AG04450 (cell line): ENCODE results near the gene MT2A. TPM values are rescaled to one million over a fixed set of nuclear protein-coding genes. Genes with fewer than 3 reads are reported as not detected.
A peak's percentile ranks its signal among the peaks of the same experiment; 100 is the strongest.

ENCODE experiments used
- CTCF ChIA-PET: fragments of 300-600, 350-600 bp; formaldehyde crosslinking; extraction: SDS; loops from one replicate; lab custom pipeline; 2022; ENCODE audit warnings: antibody characterized with exemption, inconsistent platforms; lab: Charles Lee
- POLR2A ChIA-PET: fragments of 350-600 bp; formaldehyde crosslinking; extraction: SDS; loops from one replicate; lab custom pipeline; 2021; ENCODE audit warnings: antibody characterized with exemption, inconsistent platforms; lab: Yijun Ruan, JAX
- DNase-seq: peaks from one replicate; pipeline ENCODE4 v3.0.0-alpha.2; 2011; ENCODE audit warnings: low read depth, low spot score
- H3K27ac ChIP-seq: one replicate; pipeline ENCODE4 v1.5.1; 2012; ENCODE audit warnings: low read depth, low read length, control low read depth
- H3K27me3 ChIP-seq: one replicate; pipeline ENCODE4 v1.6.0; 2012; ENCODE audit warnings: low read length; ENCODE audit not compliant: control insufficient read depth, insufficient read depth
- H3K4me3 ChIP-seq: 2 replicates; pipeline ENCODE4 v1.5.1; 2011; ENCODE audit warnings: mild to moderate bottlenecking, low read depth, low read length, control low read depth
- H3K9me3 ChIP-seq: 2 replicates; pipeline ENCODE4 v1.5.1; 2012; ENCODE audit warnings: low read length; ENCODE audit not compliant: control insufficient read depth, insufficient read depth
- polyA plus RNA-seq: library from polyadenylated mRNA; depleted of rRNA; stranded (reverse); fragments of >200 nt; gene quantifications from 2 replicates; pipeline ENCODE4 v1.2.3, GENCODE V29; 2011; rRNA removed
- TF ChIP-seq, protein P1 (sequence below): IDR thresholded peaks from 2 replicates; pipeline ENCODE4 v1.5.1; 2011; ENCODE audit warnings: low read depth, low read length, control low read depth, inconsistent platforms

Gene MT2A
- polyA plus RNA-seq, 1 experiment: 82.6 TPM

DNA sequence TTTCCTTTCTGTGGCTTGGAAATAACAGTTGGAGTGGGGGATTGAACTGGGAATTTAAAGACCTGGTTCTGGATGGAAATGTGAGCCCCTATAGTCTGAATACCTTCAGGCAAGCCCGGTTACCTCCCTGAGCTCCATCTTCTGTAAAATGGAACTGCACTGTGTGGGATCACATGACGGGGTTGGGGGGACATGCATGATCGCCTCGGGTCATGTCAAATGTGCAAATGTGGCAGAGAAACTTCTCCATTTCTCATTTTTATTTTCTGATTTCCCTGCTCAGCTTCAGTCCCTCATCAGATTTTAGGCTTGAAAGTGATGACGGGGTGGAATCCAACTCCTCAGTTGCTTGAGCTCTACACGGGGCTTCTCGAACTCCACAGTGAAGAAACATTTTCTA lies 44.8 kb downstream of the MT2A start:
- DNase-seq: no peak
- H3K9me3 ChIP-seq: no peaks in the 10 kb centered on the region; the same call in 1 of the 2 replicates
- no peak overlapping the region for H3K27ac ChIP-seq
- H3K27me3 ChIP-seq: peaks cover 59% of the 10 kb centered on the region
- ChIA-PET POLR2A (no interaction called here), CTCF (no interaction called here)
- TF ChIP-seq, protein P1, sequence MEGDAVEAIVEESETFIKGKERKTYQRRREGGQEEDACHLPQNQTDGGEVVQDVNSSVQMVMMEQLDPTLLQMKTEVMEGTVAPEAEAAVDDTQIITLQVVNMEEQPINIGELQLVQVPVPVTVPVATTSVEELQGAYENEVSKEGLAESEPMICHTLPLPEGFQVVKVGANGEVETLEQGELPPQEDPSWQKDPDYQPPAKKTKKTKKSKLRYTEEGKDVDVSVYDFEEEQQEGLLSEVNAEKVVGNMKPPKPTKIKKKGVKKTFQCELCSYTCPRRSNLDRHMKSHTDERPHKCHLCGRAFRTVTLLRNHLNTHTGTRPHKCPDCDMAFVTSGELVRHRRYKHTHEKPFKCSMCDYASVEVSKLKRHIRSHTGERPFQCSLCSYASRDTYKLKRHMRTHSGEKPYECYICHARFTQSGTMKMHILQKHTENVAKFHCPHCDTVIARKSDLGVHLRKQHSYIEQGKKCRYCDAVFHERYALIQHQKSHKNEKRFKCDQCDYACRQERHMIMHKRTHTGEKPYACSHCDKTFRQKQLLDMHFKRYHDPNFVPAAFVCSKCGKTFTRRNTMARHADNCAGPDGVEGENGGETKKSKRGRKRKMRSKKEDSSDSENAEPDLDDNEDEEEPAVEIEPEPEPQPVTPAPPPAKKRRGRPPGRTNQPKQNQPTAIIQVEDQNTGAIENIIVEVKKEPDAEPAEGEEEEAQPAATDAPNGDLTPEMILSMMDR: no peak
- no peak overlapping the region for H3K4me3 ChIP-seq

DNA sequence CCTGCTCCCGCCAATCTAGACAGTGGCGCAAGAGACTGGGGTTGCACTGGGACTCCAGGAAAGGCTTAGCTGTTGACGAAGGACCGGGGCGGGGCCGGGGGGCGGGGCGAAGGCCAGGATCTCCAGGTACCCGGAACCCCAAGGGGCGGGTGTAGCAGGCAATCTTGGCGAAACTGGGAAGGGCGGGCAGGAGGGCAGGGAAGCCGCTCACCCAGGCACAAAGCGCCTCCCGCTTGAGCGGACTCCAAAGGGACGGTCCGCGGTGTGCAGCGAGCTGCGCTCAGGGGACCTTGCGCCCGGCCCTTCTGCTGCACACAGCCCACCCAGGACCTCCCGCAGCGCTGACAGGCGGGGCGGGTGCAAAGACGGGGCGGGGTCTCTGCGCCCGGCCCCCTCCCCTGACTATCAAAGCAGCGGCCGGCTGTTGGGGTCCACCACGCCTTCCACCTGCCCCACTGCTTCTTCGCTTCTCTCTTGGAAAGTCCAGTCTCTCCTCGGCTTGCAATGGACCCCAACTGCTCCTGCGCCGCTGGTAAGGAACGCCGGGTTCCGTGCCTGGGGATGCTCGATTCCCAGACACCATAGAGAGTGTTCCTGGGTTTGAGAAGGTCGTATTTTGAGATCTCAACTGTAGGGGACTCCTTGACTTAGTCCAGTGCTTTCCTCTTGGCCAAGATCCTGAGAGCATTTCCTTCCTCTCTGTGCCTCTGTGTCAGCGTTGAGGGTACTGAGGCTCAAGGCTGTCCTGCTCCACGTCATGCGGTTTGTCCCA lies 49.4 kb downstream of the MT2A start, which contains the start of gene MT1F:
Gene MT1F (plus strand): TSS at position 405 of the 772 bp plus-strand sequence. CDS start 100 bp downstream, at position 505.
- ChIA-PET CTCF (no interaction called here), POLR2A (interaction anchor here (1.0 kb wide), 1 partner anchor 32 kb away, joined by 3 read pairs; the partner anchor contains the start of gene MT1E)
- no peaks in the 10 kb centered on the region; the same call in 1 of the 2 replicates for H3K9me3 ChIP-seq
- TF ChIP-seq, protein P1: no peak
- no peak for DNase-seq
- no peak within 1 kb of the TSS for H3K27ac ChIP-seq
- H3K27me3 ChIP-seq: peaks cover 59% of the 10 kb centered on the region
- peak within 1 kb of the TSS; percentile 47 for H3K4me3 ChIP-seq

DNA sequence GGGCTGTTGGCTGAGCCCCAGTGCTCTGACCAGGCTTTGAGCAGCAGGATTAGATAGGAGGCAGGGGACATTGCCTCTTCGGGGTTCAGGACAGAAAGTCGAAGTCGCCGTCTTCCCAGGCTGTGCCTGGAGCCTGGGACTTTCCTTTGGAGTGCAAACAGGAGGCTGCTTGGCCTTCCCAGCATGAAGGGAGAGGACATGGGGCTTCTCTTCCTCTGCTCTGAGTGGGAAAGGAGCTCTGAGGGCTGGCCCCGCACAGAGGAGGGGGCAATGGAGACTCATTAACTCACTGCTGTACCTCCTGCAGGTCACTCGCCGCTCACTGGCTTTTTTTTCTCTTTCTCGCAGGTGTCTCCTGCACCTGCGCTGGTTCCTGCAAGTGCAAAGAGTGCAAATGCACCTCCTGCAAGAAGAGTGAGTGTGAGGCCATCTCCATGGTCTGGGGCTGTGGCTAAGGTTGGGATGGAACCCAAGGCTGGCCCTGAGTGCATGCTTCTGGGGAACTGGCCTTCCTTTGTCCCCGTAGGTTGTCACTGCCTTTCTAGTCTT lies 50.0 kb downstream of the MT2A start:
- Histone ChIP-seq H3K27ac (no peak overlapping the region), H3K9me3 (no peaks in the 10 kb centered on the region; the same call in 1 of the 2 replicates), H3K4me3 (peak overlapping the region; percentile 47), H3K27me3 (peaks cover 62% of the 10 kb centered on the region)
- POLR2A ChIA-PET: interaction anchor here (1.0 kb wide), 1 partner anchor 33 kb away, joined by 3 read pairs; the partner anchor contains the start of gene MT1E
- TF ChIP-seq, protein P1: no peak
- CTCF ChIA-PET: no interaction called here
- no peak for DNase-seq

Other genes with a start within 250 kb of the MT2A start
- 77.9 and 80.4 TPM in 2 replicates for gene AMFR, start 183.0 kb upstream of the MT2A start, polyA plus RNA-seq
- gene NUDT21, start 157.3 kb upstream of the MT2A start, polyA plus RNA-seq: 111 and 124 TPM in 2 replicates
- 65.5 and 89.0 TPM in 2 replicates for gene OGFOD1, start 157.0 kb upstream of the MT2A start, polyA plus RNA-seq
- 49.7 and 53.6 TPM in 2 replicates for gene BBS2, start 88.6 kb upstream of the MT2A start, polyA plus RNA-seq
- not detected in 2 replicates for gene MT4, start 43.5 kb upstream of the MT2A start, polyA plus RNA-seq
- gene MT3, start 19.1 kb upstream of the MT2A start, polyA plus RNA-seq: not detected in 2 replicates
- 153 and 250 TPM in 2 replicates for gene MT1E, start 17.2 kb downstream of the MT2A start, polyA plus RNA-seq
- 0.10 and 0.38 TPM in 2 replicates for gene MT1M, start 24.1 kb downstream of the MT2A start, polyA plus RNA-seq
- 0.66 TPM in 1 of 2 replicates, not detected in the other for gene MT1A, start 30.1 kb downstream of the MT2A start, polyA plus RNA-seq
- not detected in 2 replicates for gene MT1B, start 43.3 kb downstream of the MT2A start, polyA plus RNA-seq
- gene MT1F, start 49.4 kb downstream of the MT2A start, polyA plus RNA-seq: 0.21 and 0.35 TPM in 2 replicates
- gene MT1G, start 59.5 kb downstream of the MT2A start, polyA plus RNA-seq: not detected in 2 replicates
- not detected in 2 replicates for gene MT1H, start 61.2 kb downstream of the MT2A start, polyA plus RNA-seq
- 19.5 and 30.1 TPM in 2 replicates for gene MT1X, start 73.9 kb downstream of the MT2A start, polyA plus RNA-seq
- gene NUP93, start 121.5 kb downstream of the MT2A start, polyA plus RNA-seq: 46.4 and 51.1 TPM in 2 replicates